Keratinocyte (primary cell): ENCODE data around the gene CDH13. TPM values are rescaled to one million over a fixed set of nuclear protein-coding genes. Genes with fewer than 3 reads are reported as not detected.

ENCODE experiments used
- DNase-seq: peaks from one replicate; pipeline ENCODE4 v3.0.0-alpha.2; 2011; ENCODE audit warnings: low read depth, missing footprints, low spot score
- FAIRE-seq: peaks from 2 replicates; lab custom pipeline; 2011; peaks lifted over from hg19 to GRCh38; lab: Jason Lieb, UNC
- H2AFZ ChIP-seq: 2 replicates; pipeline ENCODE4 v1.6.0; 2012; ENCODE audit warnings: low read length, control low read depth, inconsistent platforms; ENCODE audit not compliant: control insufficient read depth
- H3K27ac ChIP-seq: 2 replicates; pipeline ENCODE4 v1.5.1; 2011; ENCODE audit warnings: low read length; ENCODE audit not compliant: control insufficient read depth, insufficient read depth
- H3K27me3 ChIP-seq: 3 replicates; pipeline ENCODE4 v1.6.0; 2011; ENCODE audit warnings: low read length; ENCODE audit not compliant: control insufficient read depth, insufficient read depth; ENCODE audit errors: extremely low read depth
- H3K36me3 ChIP-seq, 2 experiments: 2 replicates in 1 of 2; 3 replicates in 1 of 2; pipeline ENCODE4 v1.5.1; 2011; ENCODE audit warnings: low read length in 2 of 2, mild to moderate bottlenecking in 1 of 2; ENCODE audit not compliant: control insufficient read depth in 2 of 2, insufficient read depth in 2 of 2; ENCODE audit errors: extremely low read depth in 1 of 2
- H3K4me1 ChIP-seq: 3 replicates; pipeline ENCODE4 v1.5.1; 2011; ENCODE audit warnings: low read length; ENCODE audit not compliant: control insufficient read depth, insufficient read depth; ENCODE audit errors: extremely low read depth
- H3K4me2 ChIP-seq: 3 replicates; pipeline ENCODE4 v1.6.0; 2011; ENCODE audit warnings: low read depth, low read length; ENCODE audit not compliant: control insufficient read depth, insufficient read depth; ENCODE audit errors: extremely low read depth
- H3K4me3 ChIP-seq, 3 experiments: fragments of 200-600 bp in 1 of 3; sonication (generic) in 1 of 3; 2 replicates in 2 of 3; 3 replicates in 1 of 3; pipeline ENCODE4 v1.5.1; 2011 to 2016; ENCODE audit warnings: low read length in 3 of 3, mild to moderate bottlenecking in 3 of 3, control low read depth in 2 of 3, inconsistent platforms in 1 of 3, low read depth in 1 of 3, mixed read lengths in 1 of 3, mixed run types in 1 of 3, moderate library complexity in 1 of 3; ENCODE audit not compliant: control insufficient read depth in 2 of 3, insufficient read depth in 2 of 3; ENCODE audit errors: extremely low read depth in 1 of 3
- H3K79me2 ChIP-seq: 2 replicates; pipeline ENCODE4 v1.6.0; 2012; ENCODE audit warnings: low read length; ENCODE audit not compliant: control insufficient read depth, insufficient read depth
- H3K9ac ChIP-seq: 3 replicates; pipeline ENCODE4 v1.6.0; 2011; ENCODE audit warnings: low read length; ENCODE audit not compliant: control insufficient read depth, insufficient read depth; ENCODE audit errors: extremely low read depth
- H3K9me1 ChIP-seq: 3 replicates; pipeline ENCODE4 v1.6.0; 2011; ENCODE audit warnings: low read length; ENCODE audit not compliant: control insufficient read depth, insufficient read depth; ENCODE audit errors: extremely low read depth
- H3K9me3 ChIP-seq: 2 replicates; pipeline ENCODE4 v1.5.1; 2012; ENCODE audit warnings: low read depth, low read length; ENCODE audit not compliant: control insufficient read depth
- H4K20me1 ChIP-seq: 3 replicates; pipeline ENCODE4 v1.6.0; 2011; ENCODE audit warnings: low read length; ENCODE audit not compliant: control insufficient read depth, insufficient read depth; ENCODE audit errors: extremely low read depth
- EZH2 ChIP-seq: IDR thresholded peaks from one replicate; pipeline ENCODE4 v1.6.1; 2012; ENCODE audit warnings: inconsistent platforms, mild to moderate bottlenecking, low read length, moderate library complexity
- dilution Hi-C: fragments of 300-500 bp; cut with MboI; formaldehyde crosslinking; loops from one replicate; pipeline ENCODE4 v1.7.0; 2020; ENCODE audit warnings: low sequenced_read_pairs; ENCODE audit not compliant: extremely low pct_ligation_motif_present
- polyA plus RNA-seq, 5 experiments: library from polyadenylated mRNA; depleted of rRNA in 3 of 5; stranded (reverse) in 3 of 5; stranded (forward) in 1 of 5; unstranded in 1 of 5; fragments of >200 nt; gene quantifications; 1 replicate in 1 of 5; 2 replicates in 3 of 5; 3 replicates in 1 of 5; pipeline versions ENCODE4 v1.2.1 to v1.2.3, GENCODE V29; 2011 to 2012; ENCODE audit warnings: missing spikeins in 2 of 5, low read depth in 1 of 5, low replicate concordance in 1 of 5
- TF ChIP-seq, protein P1 (sequence below), 3 experiments: IDR thresholded peaks in 1 of 3; conservative IDR thresholded peaks in 1 of 3; optimal IDR thresholded peaks in 1 of 3; 2 replicates in 2 of 3; 3 replicates in 1 of 3; pipeline versions ENCODE3 to v1.5.1; 2011; ENCODE audit warnings: low read length in 3 of 3, mild to moderate bottlenecking in 3 of 3, moderate library complexity in 2 of 3, control low read depth in 1 of 3, inconsistent platforms in 1 of 3; ENCODE audit not compliant: insufficient read depth in 2 of 3; ENCODE audit errors: extremely low read depth in 1 of 3

The CDH13 gene
- polyA plus RNA-seq, 1 donor (not counting 4 experiments of a cell fraction or from before 2014, with no cell fraction given) = 111 TPM

DNA sequence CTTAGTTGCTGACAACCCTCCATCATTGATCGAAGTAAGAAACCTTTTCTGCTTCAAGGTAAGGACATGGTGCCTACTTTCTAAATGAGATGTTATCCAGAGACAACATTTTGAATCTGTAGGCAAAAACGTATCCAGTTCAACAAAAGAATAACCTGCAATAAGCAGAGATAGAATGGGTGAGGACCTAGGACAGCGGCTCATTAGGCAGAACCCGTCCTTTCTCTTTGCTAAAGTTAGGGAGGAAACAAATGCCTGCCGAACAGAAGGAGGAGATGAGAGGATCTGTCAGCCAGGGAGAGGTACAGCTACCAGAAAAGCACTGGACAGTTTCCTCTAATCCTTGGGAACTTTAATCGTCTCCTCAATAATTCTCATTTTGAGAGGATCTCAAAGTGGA, 183.3 kb downstream of the CDH13 start:
- dilution Hi-C loops = no loop called here
- peaks cover 3% of the 10 kb centered on the region for H4K20me1 ChIP-seq
- H3K4me2 ChIP-seq = no peak overlapping the region
- no peak overlapping the region for H3K27ac ChIP-seq
- no peak for FAIRE-seq
- H3K9me3 ChIP-seq = no peaks in the 10 kb centered on the region
- H3K4me1 ChIP-seq = no peaks in the 10 kb centered on the region
- H3K27me3 ChIP-seq = no peaks in the 10 kb centered on the region
- no peak overlapping the region for H3K9ac ChIP-seq
- H3K79me2 ChIP-seq = peaks cover 2% of the 10 kb centered on the region
- peaks cover 0 to 2% of the 10 kb centered on the region in 2 experiments for H3K36me3 ChIP-seq
- no peaks in the 10 kb centered on the region for H3K9me1 ChIP-seq
- DNase-seq = no peak
- no peak overlapping the region for H2AFZ ChIP-seq
- H3K4me3 ChIP-seq = no peak overlapping the region
- TF ChIP-seq, protein P1, sequence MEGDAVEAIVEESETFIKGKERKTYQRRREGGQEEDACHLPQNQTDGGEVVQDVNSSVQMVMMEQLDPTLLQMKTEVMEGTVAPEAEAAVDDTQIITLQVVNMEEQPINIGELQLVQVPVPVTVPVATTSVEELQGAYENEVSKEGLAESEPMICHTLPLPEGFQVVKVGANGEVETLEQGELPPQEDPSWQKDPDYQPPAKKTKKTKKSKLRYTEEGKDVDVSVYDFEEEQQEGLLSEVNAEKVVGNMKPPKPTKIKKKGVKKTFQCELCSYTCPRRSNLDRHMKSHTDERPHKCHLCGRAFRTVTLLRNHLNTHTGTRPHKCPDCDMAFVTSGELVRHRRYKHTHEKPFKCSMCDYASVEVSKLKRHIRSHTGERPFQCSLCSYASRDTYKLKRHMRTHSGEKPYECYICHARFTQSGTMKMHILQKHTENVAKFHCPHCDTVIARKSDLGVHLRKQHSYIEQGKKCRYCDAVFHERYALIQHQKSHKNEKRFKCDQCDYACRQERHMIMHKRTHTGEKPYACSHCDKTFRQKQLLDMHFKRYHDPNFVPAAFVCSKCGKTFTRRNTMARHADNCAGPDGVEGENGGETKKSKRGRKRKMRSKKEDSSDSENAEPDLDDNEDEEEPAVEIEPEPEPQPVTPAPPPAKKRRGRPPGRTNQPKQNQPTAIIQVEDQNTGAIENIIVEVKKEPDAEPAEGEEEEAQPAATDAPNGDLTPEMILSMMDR (optimal IDR thresholded peaks at IDR 0.05 in 1 of 3, IDR thresholded peaks at IDR 0.05 in 1 of 3, conservative IDR thresholded peaks at IDR 0.05 in 1 of 3; ENCODE audit: extremely low read depth in 1 of 3, insufficient read depth in 2 of 3, low read length in 3 of 3) = no peak
- no peak for TF ChIP-seq EZH2

DNA sequence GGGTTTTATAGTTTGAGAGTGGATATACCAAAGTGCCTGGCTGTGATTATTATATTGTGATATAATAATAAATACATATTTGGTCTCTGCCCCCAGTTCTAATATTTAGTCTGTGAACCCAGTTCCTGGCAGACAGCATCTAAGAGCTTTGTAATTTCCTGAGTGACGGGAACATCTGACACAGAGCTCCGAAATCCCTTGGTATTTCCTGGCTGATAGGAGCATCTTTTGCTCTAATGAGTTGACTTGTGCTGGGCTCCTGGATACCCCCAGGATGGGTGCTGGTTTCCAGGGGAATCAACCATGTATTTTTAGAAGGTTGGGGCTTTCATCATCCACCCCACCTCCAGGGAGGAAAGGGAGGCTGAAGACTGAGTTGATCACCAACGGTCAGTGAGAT, 187.3 kb downstream of the CDH13 start:
- H3K4me3 ChIP-seq = no peak overlapping the region
- H3K9me3 ChIP-seq = no peaks in the 10 kb centered on the region
- H3K36me3 ChIP-seq = peaks cover 0 to 5% of the 10 kb centered on the region in 2 experiments
- no peak for DNase-seq
- no peak overlapping the region for H3K27ac ChIP-seq
- no peaks in the 10 kb centered on the region for H3K4me1 ChIP-seq
- no peaks in the 10 kb centered on the region for H3K27me3 ChIP-seq
- no peak for FAIRE-seq
- H3K79me2 ChIP-seq = peaks cover 3% of the 10 kb centered on the region
- dilution Hi-C loops = no loop called here
- no peak for TF ChIP-seq EZH2
- TF ChIP-seq, protein P1 (optimal IDR thresholded peaks at IDR 0.05 in 1 of 3, IDR thresholded peaks at IDR 0.05 in 1 of 3, conservative IDR thresholded peaks at IDR 0.05 in 1 of 3; ENCODE audit: extremely low read depth in 1 of 3, insufficient read depth in 2 of 3, low read length in 3 of 3) = no peak
- no peak overlapping the region for H3K9ac ChIP-seq
- no peaks in the 10 kb centered on the region for H3K9me1 ChIP-seq
- H2AFZ ChIP-seq = no peak overlapping the region
- H4K20me1 ChIP-seq = peaks cover 3% of the 10 kb centered on the region
- no peak overlapping the region for H3K4me2 ChIP-seq
